NCI-H82 (cell line): ENCODE data around the gene PTPRJ.
"Not testable (repeated sequence)": the region's sequence is repeated elsewhere in the genome, so short reads cannot be mapped to it uniquely, and the experiment has no call there.

Experiments used
- DNase-seq: peaks from one replicate; lab custom pipeline; 2025; lab: John Stamatoyannopoulos, UW

Gene PTPRJ

GRCh38 chr11:48018528-48019216 is 38.3 kb downstream of the PTPRJ start:
- peak; percentile 42 for DNase-seq

GRCh38 chr11:48019217-48019584 is 38.8 kb downstream of the PTPRJ start:
- DNase-seq: peak; percentile 77

GRCh38 chr11:48019595-48019994 is 39.2 kb downstream of the PTPRJ start:
- no peak for DNase-seq

- no peak for DNase-seq
Observed at GRCh38 chr11:48020092-48020755, 39.9 kb downstream of the PTPRJ start.

- peak; percentile 6 for DNase-seq
Observed at GRCh38 chr11:48021201-48021820, 41.0 kb downstream of the PTPRJ start.

GRCh38 chr11:48022445-48022844 is 42.1 kb downstream of the PTPRJ start:
- DNase-seq: no peak

- DNase-seq: not testable (repeated sequence)
Observed at GRCh38 chr11:48023608-48024007, 43.2 kb downstream of the PTPRJ start.

GRCh38 chr11:48024635-48025071 is 44.3 kb downstream of the PTPRJ start:
- DNase-seq: peak; percentile 90

GRCh38 chr11:48025293-48025983 is 45.1 kb downstream of the PTPRJ start:
- peak; percentile 76 for DNase-seq

- peak; percentile 36 for DNase-seq
Observed at GRCh38 chr11:48025984-48026340, 45.6 kb downstream of the PTPRJ start.

GRCh38 chr11:48028914-48029680 is 48.7 kb downstream of the PTPRJ start:
- DNase-seq: peak; percentile 8

GRCh38 chr11:48029681-48030290 is 49.4 kb downstream of the PTPRJ start:
- peak; percentile 72 for DNase-seq

GRCh38 chr11:48031602-48032001 is 51.2 kb downstream of the PTPRJ start:
- no peak for DNase-seq

GRCh38 chr11:48032721-48033120 is 52.4 kb downstream of the PTPRJ start:
- no peak for DNase-seq

GRCh38 chr11:48033918-48034341 is 53.6 kb downstream of the PTPRJ start:
- DNase-seq: no peak

GRCh38 chr11:48034926-48035871 is 54.8 kb downstream of the PTPRJ start:
- peak; percentile 95 for DNase-seq

GRCh38 chr11:48036011-48036410 is 55.7 kb downstream of the PTPRJ start:
- DNase-seq: peak; percentile 27

- peak; percentile 29 for DNase-seq
Observed at GRCh38 chr11:48036466-48036865, 56.1 kb downstream of the PTPRJ start.

GRCh38 chr11:48037709-48038468 is 57.5 kb downstream of the PTPRJ start:
- DNase-seq: no peak
